Measurements from ENCODE around the gene STRN3. TPM values are rescaled to one million over a fixed set of nuclear protein-coding genes. Genes with fewer than 3 reads are reported as not detected.

The STRN3 gene
- total and polyA plus RNA-seq, 2 of the 8 experiments (the other 6 are each of a cell fraction or from before 2014, with no cell fraction given), result 8.7 to 38.1 TPM

DNA sequence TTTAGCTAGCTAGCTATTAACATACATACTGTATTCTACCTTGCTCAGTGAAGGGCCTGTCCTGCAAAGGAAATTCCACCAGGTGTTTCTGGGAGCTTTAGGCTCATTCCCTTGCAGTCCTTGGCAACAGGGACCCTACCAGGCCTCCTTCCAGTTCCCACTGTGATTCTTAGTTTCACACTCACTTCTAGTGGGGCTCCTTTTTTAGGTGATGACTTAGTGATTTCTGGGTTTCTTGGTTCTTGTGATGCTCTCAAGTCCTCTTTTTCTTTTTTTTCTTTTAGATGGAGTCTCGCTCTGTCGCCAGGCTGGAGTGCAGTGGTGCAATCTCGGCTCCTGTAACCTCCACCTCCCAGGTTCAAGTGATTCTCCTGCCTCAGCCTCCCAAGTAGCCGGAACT lies 10.4 kb upstream of the STRN3 start:
- H2BK12ac ChIP-seq (ENCODE audit: low read depth, low read length), result no peak overlapping the region
- no peak overlapping the region for H2BK15ac ChIP-seq (ENCODE audit: low read length)
- no peak overlapping the region for H3K27ac ChIP-seq (ENCODE audit: low read depth, low read length)
- H3K4ac ChIP-seq (replicated peaks; ENCODE audit: insufficient read length, low read depth, low read length), result no peak overlapping the region
- H3K56ac ChIP-seq (replicated peaks; ENCODE audit: insufficient read length, low read depth, low read length), result no peak overlapping the region
- FAIRE-seq (no peak), DNase-seq (ENCODE audit: low read depth in 1 of 2, low spot score in 2 of 2) (no peak)
- no peak overlapping the region for H2AK5ac ChIP-seq (ENCODE audit: low read depth, low read length)
- ChIA-PET POLR2A (ENCODE audit: partially characterized antibody) (interaction anchor here (0.8 to 1.1 kb wide), 2 partner anchors 8 to 10 kb away, joined by 3 read pairs; partner anchors contain the start of gene STRN3), CTCF (ENCODE audit: partially characterized antibody) (no interaction called here)
- H3K4me3 ChIP-seq (ENCODE audit: extremely low read depth in 1 of 4, insufficient read depth in 2 of 4, low read depth in 3 of 4, low read length in 4 of 4), result no peak overlapping the region
- H3K23me2 ChIP-seq (ENCODE audit: low read depth, low read length), result no peaks in the 10 kb centered on the region
- no peak overlapping the region for H3K23ac ChIP-seq (ENCODE audit: insufficient read length)
- H3K36me3 ChIP-seq (ENCODE audit: control insufficient read depth in 2 of 4, insufficient read depth in 4 of 4, low read length in 3 of 4), result no peaks in the 10 kb centered on the region
- no peak overlapping the region for H3K18ac ChIP-seq (ENCODE audit: extremely low read depth, low read length)
- H4K20me1 ChIP-seq (replicated peaks in 1 of 2; ENCODE audit: control insufficient read depth in 1 of 2, insufficient read depth in 2 of 2, low read length in 2 of 2), result no peaks in the 10 kb centered on the region
- H2BK20ac ChIP-seq (ENCODE audit: low read length), result no peak overlapping the region
- H4K91ac ChIP-seq (replicated peaks; ENCODE audit: insufficient read length, low read length), result no peak overlapping the region
- no peaks in the 10 kb centered on the region for H3K79me1 ChIP-seq (ENCODE audit: low read depth, low read length)
- peaks cover 0 to 3% (median 0%) of the 10 kb centered on the region in 4 experiments; a peak in 2 of 7 replicates for H3K4me1 ChIP-seq (replicated peaks in 1 of 4; ENCODE audit: control insufficient read depth in 3 of 4, insufficient read depth in 4 of 4, low read length in 3 of 4)
- no peak overlapping the region for H4K5ac ChIP-seq (ENCODE audit: insufficient read length, low read depth, low read length)
- H3K9ac ChIP-seq (replicated peaks in 1 of 4; ENCODE audit: extremely low read depth in 1 of 4, low read depth in 3 of 4, low read length in 3 of 4), result no peak overlapping the region
- no peak overlapping the region for H4K8ac ChIP-seq (ENCODE audit: extremely low read depth, insufficient read depth, low read length)
- 93% methylated on average over 2 of the region's 4 CpGs; no CpG with 5 or more reads in 1 of the 2 experiments for WGBS, 2 experiments (ENCODE audit: extremely low coverage in 1 of 2, insufficient coverage in 1 of 2, insufficient read length in 1 of 2, insufficient replicate concordance in 2 of 2, low coverage in 1 of 2, low lambda C conversion rate in 2 of 2, missing lambda C conversion rate in 1 of 2)
- H3K14ac ChIP-seq (ENCODE audit: insufficient read length), result no peak overlapping the region
- H3K79me2 ChIP-seq (ENCODE audit: control insufficient read depth in 1 of 2, insufficient read depth in 2 of 2, low read length in 2 of 2), result peaks cover 0 to 2% of the 10 kb centered on the region in 2 experiments; a peak in 2 of 4 replicates
- no peak overlapping the region for H3K4me2 ChIP-seq (ENCODE audit: insufficient read depth in 1 of 2, low read depth in 2 of 2, low read length in 2 of 2)
- no peak overlapping the region for H2BK120ac ChIP-seq (replicated peaks; ENCODE audit: low read depth, low read length)
- no peaks in the 10 kb centered on the region for H3K27me3 ChIP-seq (replicated peaks in 1 of 4; ENCODE audit: control insufficient read depth in 3 of 4, extremely low read depth in 1 of 4, insufficient read depth in 3 of 4, low read length in 3 of 4)
- no peak overlapping the region for H2AFZ ChIP-seq (ENCODE audit: low read length)
- no peaks in the 10 kb centered on the region for H3K9me3 ChIP-seq (ENCODE audit: insufficient read depth in 2 of 2, low read depth in 1 of 2, low read length in 1 of 2)
- no peak overlapping the region for H2BK5ac ChIP-seq (ENCODE audit: low read depth, low read length)
- TF ChIP-seq, protein P1, sequence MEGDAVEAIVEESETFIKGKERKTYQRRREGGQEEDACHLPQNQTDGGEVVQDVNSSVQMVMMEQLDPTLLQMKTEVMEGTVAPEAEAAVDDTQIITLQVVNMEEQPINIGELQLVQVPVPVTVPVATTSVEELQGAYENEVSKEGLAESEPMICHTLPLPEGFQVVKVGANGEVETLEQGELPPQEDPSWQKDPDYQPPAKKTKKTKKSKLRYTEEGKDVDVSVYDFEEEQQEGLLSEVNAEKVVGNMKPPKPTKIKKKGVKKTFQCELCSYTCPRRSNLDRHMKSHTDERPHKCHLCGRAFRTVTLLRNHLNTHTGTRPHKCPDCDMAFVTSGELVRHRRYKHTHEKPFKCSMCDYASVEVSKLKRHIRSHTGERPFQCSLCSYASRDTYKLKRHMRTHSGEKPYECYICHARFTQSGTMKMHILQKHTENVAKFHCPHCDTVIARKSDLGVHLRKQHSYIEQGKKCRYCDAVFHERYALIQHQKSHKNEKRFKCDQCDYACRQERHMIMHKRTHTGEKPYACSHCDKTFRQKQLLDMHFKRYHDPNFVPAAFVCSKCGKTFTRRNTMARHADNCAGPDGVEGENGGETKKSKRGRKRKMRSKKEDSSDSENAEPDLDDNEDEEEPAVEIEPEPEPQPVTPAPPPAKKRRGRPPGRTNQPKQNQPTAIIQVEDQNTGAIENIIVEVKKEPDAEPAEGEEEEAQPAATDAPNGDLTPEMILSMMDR (IDR thresholded peaks at IDR 0.05; ENCODE audit: control extremely low read depth in 1 of 3, insufficient read depth in 1 of 3, low read depth in 1 of 3, low read length in 3 of 3), result no peak
- no peak for TF ChIP-seq HDAC6 (IDR thresholded peaks at IDR 0.05; ENCODE audit: low read depth, low read length)

Measured in H1 (cell line).